Measurements from ENCODE around the gene AEBP2.

Gene AEBP2

GRCh38 chr12:19542606-19543005 lies 103.3 kb downstream of the AEBP2 start:
- no peak for TF ChIP-seq CTCF (IDR thresholded peaks at IDR 0.05; ENCODE audit: low read length, missing control alignments)
- H3K4me3 ChIP-seq (replicated peaks; ENCODE audit: low read depth, low read length) = no peak overlapping the region
- DNase-seq (ENCODE audit: low read depth) = no peak

- no peak for DNase-seq (ENCODE audit: low read depth)
- TF ChIP-seq CTCF (IDR thresholded peaks at IDR 0.05; ENCODE audit: low read length, missing control alignments) = no peak
- no peak overlapping the region for H3K4me3 ChIP-seq (replicated peaks; ENCODE audit: low read depth, low read length)
These were observed 105.1 kb downstream of the AEBP2 start for GRCh38 chr12:19544353-19544752.

GRCh38 chr12:19545301-19545700 lies 106.0 kb downstream of the AEBP2 start:
- TF ChIP-seq CTCF (IDR thresholded peaks at IDR 0.05; ENCODE audit: low read length, missing control alignments) = no peak
- no peak for DNase-seq (ENCODE audit: low read depth)
- H3K4me3 ChIP-seq (replicated peaks; ENCODE audit: low read depth, low read length) = no peak overlapping the region

- peak overlapping the region; percentile 25 for H3K4me3 ChIP-seq (replicated peaks; ENCODE audit: low read depth, low read length)
- DNase-seq (ENCODE audit: low read depth) = peak; percentile 87
- no peak for TF ChIP-seq CTCF (IDR thresholded peaks at IDR 0.05; ENCODE audit: low read length, missing control alignments)
These were observed 106.7 kb downstream of the AEBP2 start for GRCh38 chr12:19546027-19546426.

GRCh38 chr12:19546611-19547162 lies 107.4 kb downstream of the AEBP2 start:
- no peak for TF ChIP-seq CTCF (IDR thresholded peaks at IDR 0.05; ENCODE audit: low read length, missing control alignments)
- peak; percentile 82 for DNase-seq (ENCODE audit: low read depth)
- H3K4me3 ChIP-seq (replicated peaks; ENCODE audit: low read depth, low read length) = peak overlapping the region; percentile 25

- no peak overlapping the region for H3K4me3 ChIP-seq (replicated peaks; ENCODE audit: low read depth, low read length)
- TF ChIP-seq CTCF (IDR thresholded peaks at IDR 0.05; ENCODE audit: low read length, missing control alignments) = no peak
- DNase-seq (ENCODE audit: low read depth) = peak; percentile 85
These were observed 108.0 kb downstream of the AEBP2 start for GRCh38 chr12:19547271-19547671.

- no peak for DNase-seq (ENCODE audit: low read depth)
- TF ChIP-seq CTCF (IDR thresholded peaks at IDR 0.05; ENCODE audit: low read length, missing control alignments) = no peak
- no peak overlapping the region for H3K4me3 ChIP-seq (replicated peaks; ENCODE audit: low read depth, low read length)
These were observed 109.5 kb downstream of the AEBP2 start for GRCh38 chr12:19548834-19549233.

All from fibroblast of pulmonary artery (primary cell).